ENCODE results near the gene RNPEPL1.

DNA sequence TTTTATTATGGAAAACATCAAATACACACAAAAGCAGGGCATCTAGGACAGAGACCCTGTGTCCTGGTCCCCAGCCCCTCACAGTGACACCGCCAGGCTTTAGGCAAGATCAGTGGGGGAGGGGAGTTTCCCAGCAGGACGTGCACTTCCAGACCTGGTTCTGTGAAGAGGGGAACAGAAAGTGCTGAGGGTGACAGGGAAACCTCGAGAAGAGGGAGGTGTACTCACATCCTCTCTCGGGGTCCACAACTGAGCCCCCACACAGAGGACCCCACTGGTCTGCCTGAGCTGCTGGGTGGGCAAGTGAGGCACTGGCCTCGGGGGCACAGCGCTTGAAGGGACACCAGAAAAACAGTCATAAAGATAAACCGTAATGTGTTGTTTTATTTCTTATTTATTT is 52.6 kb downstream of the RNPEPL1 start:
- TF ChIP-seq, protein P1, sequence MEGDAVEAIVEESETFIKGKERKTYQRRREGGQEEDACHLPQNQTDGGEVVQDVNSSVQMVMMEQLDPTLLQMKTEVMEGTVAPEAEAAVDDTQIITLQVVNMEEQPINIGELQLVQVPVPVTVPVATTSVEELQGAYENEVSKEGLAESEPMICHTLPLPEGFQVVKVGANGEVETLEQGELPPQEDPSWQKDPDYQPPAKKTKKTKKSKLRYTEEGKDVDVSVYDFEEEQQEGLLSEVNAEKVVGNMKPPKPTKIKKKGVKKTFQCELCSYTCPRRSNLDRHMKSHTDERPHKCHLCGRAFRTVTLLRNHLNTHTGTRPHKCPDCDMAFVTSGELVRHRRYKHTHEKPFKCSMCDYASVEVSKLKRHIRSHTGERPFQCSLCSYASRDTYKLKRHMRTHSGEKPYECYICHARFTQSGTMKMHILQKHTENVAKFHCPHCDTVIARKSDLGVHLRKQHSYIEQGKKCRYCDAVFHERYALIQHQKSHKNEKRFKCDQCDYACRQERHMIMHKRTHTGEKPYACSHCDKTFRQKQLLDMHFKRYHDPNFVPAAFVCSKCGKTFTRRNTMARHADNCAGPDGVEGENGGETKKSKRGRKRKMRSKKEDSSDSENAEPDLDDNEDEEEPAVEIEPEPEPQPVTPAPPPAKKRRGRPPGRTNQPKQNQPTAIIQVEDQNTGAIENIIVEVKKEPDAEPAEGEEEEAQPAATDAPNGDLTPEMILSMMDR (IDR thresholded peaks at IDR 0.05 in 4 of 5, conservative IDR thresholded peaks at IDR 0.05 in 1 of 5): no peak
- no peak for TF ChIP-seq POLR2A (IDR thresholded peaks at IDR 0.05)

All from gastrocnemius medialis (tissue), 4 donors.